Stimulated activated naive CD4-positive, alpha-beta T cell (primary cell): Measurements from ENCODE around the gene CALB2.
A peak's percentile ranks its signal among the peaks of the same experiment; 100 is the strongest.

Experiments
- DNase-seq, 6 experiments: peaks; one replicate each; lab custom pipeline; 2025; lab: John Stamatoyannopoulos, UW

The CALB2 gene

GRCh38 chr16:71389330-71389729 is 30.8 kb downstream of the CALB2 start:
- no peak for DNase-seq

DNA sequence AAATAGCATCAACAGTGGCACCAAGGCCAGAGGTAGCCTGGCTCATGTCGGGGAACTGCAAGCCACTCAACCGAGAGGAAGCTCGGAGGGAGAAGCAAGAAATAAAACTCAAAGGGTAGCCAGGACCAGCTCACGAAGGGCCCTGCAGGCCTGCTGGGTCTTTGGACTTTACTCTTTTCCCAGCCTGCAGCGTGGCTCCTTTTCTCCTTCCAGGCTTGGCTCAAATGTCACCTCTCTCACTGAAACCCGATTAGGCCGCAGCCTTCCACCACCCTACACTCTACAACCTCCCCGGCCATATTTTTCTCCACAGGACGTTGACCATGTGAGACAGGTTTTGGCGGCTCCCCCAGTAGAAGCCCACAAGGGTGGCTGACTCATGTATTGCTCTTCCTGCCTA is 38.1 kb downstream of the CALB2 start:
- DNase-seq = no peak

DNA sequence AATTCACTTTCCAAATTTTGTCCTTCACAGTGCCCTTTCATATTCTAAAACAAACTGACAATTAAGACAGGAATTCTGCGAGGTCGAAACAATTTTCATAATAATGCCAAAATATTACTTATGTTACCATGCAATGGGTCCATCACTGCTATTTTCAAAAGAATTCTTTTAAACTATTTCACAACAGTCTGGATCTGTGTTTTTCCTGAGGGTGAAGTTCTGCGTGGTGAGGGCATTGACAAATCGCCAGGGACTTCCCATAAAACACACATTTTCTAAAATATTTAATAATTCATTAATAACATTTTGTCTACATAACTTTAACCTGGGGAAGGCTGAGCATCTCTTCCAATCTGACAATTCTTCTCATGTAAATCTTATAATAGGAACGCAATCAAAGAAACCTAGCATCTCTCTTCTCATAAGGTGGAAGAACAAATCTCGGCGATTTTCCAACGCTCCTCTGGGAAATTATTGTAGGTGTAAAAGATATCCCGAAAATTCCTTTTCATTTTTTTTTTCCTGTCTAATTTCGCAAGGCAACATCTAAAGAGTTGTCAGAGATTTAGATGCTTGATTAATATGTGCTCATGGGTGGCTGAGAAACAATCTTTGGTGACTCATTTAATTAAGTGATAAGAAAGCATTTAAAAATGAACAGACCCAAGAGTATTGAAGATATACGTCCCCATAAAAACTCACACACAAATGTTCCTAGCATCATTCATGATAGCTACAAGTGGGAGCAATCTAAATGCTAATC is 41.5 kb downstream of the CALB2 start:
- no peak for DNase-seq

DNA sequence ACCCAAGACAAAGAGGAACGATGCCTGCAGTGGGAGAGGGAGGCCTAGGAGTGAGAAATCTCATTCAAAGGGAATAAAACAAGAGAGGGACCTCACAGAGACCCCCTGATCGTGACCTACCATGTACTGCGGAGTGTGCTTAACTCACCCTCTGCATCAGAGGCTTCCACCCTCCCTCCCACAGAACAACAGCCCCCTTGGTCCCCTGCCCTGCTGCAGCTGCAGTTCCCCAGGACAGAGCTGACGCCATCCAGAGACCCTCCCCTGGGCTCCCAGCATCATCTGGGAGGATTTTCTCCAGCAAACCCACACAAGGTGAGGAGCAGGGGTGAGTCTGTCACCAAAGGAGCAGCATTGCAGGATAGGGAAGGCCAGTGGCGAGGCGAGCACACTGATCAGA is 43.5 kb downstream of the CALB2 start:
- no peak for DNase-seq

DNA sequence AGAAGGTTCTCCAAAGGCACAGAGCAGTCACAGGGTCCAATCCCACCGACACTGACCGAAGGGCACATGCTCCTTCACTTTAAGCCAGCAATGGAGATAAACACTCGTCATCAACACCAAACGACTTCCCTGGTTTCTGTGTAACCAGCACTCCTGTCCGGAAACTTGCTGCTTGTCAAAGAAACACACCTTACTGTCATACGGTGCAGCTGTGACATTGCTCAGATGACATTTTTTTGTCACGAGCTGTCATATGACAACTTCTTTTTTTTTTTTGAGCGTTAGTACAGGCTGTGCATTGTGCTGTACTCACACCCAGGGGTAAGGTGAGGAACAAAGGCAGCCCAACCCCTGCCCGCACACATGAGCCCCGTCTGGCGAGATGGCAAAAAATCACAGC is 44.2 kb downstream of the CALB2 start:
- no peak for DNase-seq

GRCh38 chr16:71404364-71404763 is 45.8 kb downstream of the CALB2 start:
- no peak for DNase-seq

- DNase-seq = no peak
Observed at GRCh38 chr16:71406316-71406715, 47.8 kb downstream of the CALB2 start.

DNA sequence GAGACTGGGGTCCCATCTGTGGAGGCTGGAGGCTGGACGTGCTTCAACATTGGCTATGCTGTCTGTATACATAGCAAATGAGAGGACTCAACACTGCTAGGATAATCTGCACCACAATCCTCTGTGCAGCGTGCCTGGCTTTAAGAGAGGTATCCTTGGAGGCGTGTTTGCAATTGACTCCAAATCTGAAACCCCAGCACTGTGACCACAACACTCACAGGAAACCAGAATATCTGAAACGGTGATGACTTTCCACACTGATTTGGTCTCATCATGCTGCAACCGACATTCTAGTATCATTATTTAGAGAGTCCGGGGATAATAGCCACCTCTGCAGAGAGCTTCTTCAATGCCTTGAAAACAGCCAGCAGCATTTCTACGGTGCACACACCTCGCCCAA is 48.2 kb downstream of the CALB2 start:
- no peak for DNase-seq

DNA sequence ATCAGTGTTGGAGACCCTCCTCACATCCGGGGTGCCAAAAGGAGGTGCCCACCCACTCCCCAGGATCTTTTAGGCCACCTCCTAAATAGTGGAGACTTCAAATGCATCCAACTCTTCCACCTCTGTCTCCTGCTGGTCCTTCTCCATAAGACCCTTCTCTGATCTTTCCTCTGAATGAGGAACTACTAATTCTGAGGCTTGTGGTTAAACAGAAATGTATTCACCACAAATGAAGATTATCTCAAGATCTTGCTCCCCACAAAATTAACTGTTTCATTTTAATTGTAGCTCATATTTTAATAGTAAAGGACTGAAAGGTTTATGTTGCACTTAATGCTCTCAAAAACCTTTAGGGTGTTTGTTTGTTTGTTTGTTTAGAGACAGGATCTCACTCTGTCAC is 49.2 kb downstream of the CALB2 start:
- no peak for DNase-seq

GRCh38 chr16:71408536-71408935 is 50.0 kb downstream of the CALB2 start:
- DNase-seq = no peak

GRCh38 chr16:71409011-71409775 is 50.7 kb downstream of the CALB2 start:
- no peak for DNase-seq

DNA sequence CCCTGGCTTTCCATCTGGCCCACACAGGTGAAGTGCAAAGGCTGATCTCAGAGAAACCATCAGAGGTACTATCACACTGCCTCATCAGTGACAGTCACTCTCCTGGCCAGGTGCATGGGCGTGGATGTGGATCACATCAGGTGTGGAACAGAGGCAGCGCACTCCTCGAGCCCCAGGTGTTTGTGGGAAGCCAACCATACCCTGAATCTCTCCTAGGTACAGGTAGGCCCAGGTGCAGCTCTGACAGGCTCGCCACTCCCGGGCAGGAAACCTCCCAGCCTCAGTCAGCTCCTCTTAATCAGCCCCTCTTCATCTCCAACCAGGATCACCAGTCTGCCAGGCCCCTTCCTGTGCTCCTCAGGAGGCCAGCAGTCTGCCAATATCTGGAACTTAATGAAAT is 51.6 kb downstream of the CALB2 start:
- no peak for DNase-seq

- DNase-seq = peak; percentile 31 to 75 (median 49)
Observed at GRCh38 chr16:71412270-71413160, 54.0 kb downstream of the CALB2 start.

GRCh38 chr16:71413341-71413740 is 54.8 kb downstream of the CALB2 start:
- DNase-seq = no peak

- no peak for DNase-seq
Observed at GRCh38 chr16:71414038-71414437, 55.5 kb downstream of the CALB2 start.

GRCh38 chr16:71421911-71422310 is 63.4 kb downstream of the CALB2 start:
- peak in 1 of 6 experiments; percentile 7 for DNase-seq

GRCh38 chr16:71423016-71423415 is 64.5 kb downstream of the CALB2 start:
- DNase-seq = no peak

GRCh38 chr16:71423865-71424264 is 65.3 kb downstream of the CALB2 start:
- no peak for DNase-seq

GRCh38 chr16:71424626-71425025 is 66.1 kb downstream of the CALB2 start:
- DNase-seq = no peak

DNA sequence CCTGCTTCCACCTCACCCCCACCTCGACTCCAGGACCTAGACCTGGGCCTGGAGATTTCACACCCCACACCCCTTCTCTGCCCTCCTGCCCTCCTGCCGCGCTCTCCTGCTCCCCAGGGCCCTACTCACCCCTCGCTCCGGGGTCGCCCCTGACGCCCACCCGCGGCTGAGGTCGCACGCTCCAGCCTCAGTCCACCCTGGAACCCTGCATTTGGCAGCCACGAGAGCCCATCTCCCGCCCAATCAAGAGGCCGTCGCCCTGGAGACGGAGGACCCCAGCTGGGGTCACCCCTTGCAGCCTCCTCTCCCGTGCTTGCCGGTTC is 67.2 kb downstream of the CALB2 start:
- DNase-seq = no peak

GRCh38 chr16:71426069-71426879 is 67.8 kb downstream of the CALB2 start:
- DNase-seq = peak in 4 of 6 experiments; percentile 31 to 81 (median 73)
